Subcutaneous adipose tissue (tissue), 4 donors: ENCODE measurements around the gene PLCB1. TPM values are rescaled to one million over a fixed set of nuclear protein-coding genes. Genes with fewer than 3 reads are reported as not detected.

ENCODE experiments used
- CTCF ChIP-seq: fragments of 450-650 bp; IDR thresholded peaks from one replicate; pipeline ENCODE4 v1.5.1; 2016; ENCODE audit warnings: low read depth, mild to moderate bottlenecking, control low read depth, antibody characterized with exemption, moderate library complexity
- total RNA-seq, 4 donors: library from RNA; depleted of rRNA; stranded (reverse); fragments of >200 nt; gene quantifications; one replicate each; pipeline ENCODE4 v1.1.0, GENCODE V29; 2016

Gene PLCB1
- total RNA-seq, 4 donors from 2014 or later = 14.1 to 26.7 (median 18.4) TPM

DNA sequence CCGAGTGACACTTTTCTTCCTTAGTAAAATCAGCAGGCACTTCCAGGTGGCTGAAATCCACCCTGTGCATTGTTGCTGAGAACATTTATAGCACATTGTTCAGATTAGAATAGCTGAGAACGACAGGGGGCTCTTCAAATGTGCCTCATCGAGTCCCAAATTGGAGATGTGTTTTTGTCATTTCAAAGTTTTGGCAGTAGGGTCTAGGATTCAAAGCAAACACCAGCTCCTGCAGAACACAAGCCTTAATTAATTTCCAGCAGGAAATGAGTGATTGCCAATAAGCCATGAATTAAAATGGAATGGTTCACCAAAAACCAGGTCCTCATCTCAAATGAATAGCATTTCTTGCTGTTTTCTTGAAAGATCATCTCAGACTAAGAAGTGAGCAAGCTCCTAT lies 171.6 kb downstream of the PLCB1 start:
- TF ChIP-seq CTCF = no peak

DNA sequence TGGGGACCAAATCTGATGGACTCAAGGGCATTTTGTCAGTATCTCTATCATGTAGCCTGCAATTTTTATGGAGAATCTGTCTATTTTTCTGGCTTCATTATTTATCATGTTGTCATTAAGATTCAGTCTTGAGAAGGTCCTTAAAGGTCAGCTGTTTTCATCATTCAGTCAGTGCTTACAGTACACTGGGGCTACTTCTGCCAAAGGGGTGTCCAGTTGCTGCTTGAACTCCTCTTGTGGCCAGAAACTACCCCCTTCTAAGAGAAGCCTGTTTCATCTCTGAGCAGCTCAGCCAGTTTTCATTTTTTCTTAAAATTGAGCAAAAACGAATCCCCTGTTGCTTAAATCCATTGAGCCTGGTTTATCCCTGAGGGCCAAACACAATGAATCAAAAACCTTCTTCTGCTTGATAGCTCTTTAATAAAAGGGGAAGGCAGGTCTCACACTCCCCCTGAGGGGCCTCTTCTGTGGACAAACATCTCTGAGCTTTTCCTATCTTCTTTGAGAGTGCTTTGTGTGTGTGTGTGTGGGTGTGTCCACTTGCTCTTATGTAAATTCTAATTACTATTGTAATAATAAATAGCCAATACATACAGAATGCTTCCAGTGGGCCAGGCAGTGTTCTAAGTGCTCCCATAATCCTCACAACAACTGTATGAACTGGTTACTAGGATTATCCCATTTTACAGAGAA lies 172.2 kb downstream of the PLCB1 start:
- no peak for TF ChIP-seq CTCF

- TF ChIP-seq CTCF = no peak
These were observed 173.4 kb downstream of the PLCB1 start for GRCh38 chr20:8305449-8305978.

GRCh38 chr20:8306937-8307336 lies 174.9 kb downstream of the PLCB1 start:
- TF ChIP-seq CTCF = no peak

- no peak for TF ChIP-seq CTCF
These were observed 177.6 kb downstream of the PLCB1 start for GRCh38 chr20:8309634-8310033.

- TF ChIP-seq CTCF = no peak
These were observed 178.6 kb downstream of the PLCB1 start for GRCh38 chr20:8310618-8311017.

GRCh38 chr20:8313073-8313472 lies 181.0 kb downstream of the PLCB1 start:
- no peak for TF ChIP-seq CTCF
